Vagina (tissue), 2 donors: ENCODE measurements around the gene ASCL4.

Source experiments
- POLR2AphosphoS5 ChIP-seq, 2 donors: sonication (generic); formaldehyde crosslinking; IDR thresholded peaks; one replicate each; pipeline ENCODE4 v1.9.0; 2017; ENCODE audit warnings: antibody characterized with exemption in 2 of 2, mild to moderate bottlenecking in 2 of 2, low read depth in 1 of 2; ENCODE audit not compliant: insufficient read depth in 1 of 2
- TF ChIP-seq, protein P1 (sequence below), 3 experiments: fragments of 450-650 bp in 2 of 3; fragments of 200-600 bp in 1 of 3; sonication (generic) in 1 of 3; IDR thresholded peaks; one replicate each; pipeline ENCODE4 v1.5.1; 2017 to 2019; ENCODE audit warnings: antibody characterized with exemption in 3 of 3, mild to moderate bottlenecking in 2 of 3, moderate library complexity in 2 of 3

DNA sequence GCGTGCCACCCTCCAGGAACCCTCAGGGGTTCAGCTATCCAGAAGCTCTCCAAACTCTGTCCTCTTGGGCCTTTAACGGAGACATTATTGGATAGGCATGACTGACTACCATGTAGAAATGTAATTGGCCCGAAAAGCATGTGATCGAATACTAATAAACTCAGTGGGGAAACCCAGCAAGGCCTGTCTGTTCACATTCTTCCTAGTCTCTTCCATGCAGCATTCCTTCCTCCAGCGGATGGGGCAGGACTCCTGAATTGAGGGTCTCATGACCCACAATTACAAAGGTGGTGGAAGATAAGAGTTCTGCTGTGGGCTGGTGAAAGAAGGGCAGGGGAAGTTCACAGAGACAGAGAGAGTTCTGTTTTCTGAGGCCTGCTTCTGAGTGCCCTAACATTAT lies 7.0 kb upstream of the ASCL4 start:
- TF ChIP-seq, protein P1, sequence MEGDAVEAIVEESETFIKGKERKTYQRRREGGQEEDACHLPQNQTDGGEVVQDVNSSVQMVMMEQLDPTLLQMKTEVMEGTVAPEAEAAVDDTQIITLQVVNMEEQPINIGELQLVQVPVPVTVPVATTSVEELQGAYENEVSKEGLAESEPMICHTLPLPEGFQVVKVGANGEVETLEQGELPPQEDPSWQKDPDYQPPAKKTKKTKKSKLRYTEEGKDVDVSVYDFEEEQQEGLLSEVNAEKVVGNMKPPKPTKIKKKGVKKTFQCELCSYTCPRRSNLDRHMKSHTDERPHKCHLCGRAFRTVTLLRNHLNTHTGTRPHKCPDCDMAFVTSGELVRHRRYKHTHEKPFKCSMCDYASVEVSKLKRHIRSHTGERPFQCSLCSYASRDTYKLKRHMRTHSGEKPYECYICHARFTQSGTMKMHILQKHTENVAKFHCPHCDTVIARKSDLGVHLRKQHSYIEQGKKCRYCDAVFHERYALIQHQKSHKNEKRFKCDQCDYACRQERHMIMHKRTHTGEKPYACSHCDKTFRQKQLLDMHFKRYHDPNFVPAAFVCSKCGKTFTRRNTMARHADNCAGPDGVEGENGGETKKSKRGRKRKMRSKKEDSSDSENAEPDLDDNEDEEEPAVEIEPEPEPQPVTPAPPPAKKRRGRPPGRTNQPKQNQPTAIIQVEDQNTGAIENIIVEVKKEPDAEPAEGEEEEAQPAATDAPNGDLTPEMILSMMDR (IDR thresholded peaks at IDR 0.05), result no peak
- no peak for TF ChIP-seq POLR2AphosphoS5 (IDR thresholded peaks at IDR 0.05; ENCODE audit: insufficient read depth in 1 of 2, low read depth in 1 of 2)
